Measurements from ENCODE around the gene CSDE1.

DNA sequence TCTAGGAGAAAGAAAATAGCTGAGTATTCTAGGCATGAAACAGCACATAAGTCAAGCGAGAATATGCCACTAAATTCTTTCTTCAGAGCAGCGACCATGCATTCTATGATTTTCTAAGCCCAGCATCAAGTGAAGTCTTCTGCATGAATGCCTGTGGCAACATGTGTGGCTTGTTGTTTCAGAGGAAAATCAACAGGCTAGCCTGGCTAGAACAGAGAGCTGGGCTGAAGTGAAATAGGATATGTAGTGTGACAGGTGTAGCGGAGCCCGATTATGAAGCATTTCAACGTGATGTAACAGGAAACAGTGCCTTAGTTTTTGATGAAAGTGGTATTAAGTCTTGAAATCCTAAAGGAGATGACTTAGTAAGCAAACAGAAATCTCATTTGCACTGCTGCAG is 7.0 kb downstream of the CSDE1 start:
- TF ChIP-seq, protein P1, sequence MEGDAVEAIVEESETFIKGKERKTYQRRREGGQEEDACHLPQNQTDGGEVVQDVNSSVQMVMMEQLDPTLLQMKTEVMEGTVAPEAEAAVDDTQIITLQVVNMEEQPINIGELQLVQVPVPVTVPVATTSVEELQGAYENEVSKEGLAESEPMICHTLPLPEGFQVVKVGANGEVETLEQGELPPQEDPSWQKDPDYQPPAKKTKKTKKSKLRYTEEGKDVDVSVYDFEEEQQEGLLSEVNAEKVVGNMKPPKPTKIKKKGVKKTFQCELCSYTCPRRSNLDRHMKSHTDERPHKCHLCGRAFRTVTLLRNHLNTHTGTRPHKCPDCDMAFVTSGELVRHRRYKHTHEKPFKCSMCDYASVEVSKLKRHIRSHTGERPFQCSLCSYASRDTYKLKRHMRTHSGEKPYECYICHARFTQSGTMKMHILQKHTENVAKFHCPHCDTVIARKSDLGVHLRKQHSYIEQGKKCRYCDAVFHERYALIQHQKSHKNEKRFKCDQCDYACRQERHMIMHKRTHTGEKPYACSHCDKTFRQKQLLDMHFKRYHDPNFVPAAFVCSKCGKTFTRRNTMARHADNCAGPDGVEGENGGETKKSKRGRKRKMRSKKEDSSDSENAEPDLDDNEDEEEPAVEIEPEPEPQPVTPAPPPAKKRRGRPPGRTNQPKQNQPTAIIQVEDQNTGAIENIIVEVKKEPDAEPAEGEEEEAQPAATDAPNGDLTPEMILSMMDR (IDR thresholded peaks at IDR 0.05; ENCODE audit: poor library complexity): no peak
- TF ChIP-seq EZH2 (IDR thresholded peaks at IDR 0.05; ENCODE audit: borderline replicate concordance): no peak
- no peak for TF ChIP-seq EZH2phosphoT487 (IDR thresholded peaks at IDR 0.05; ENCODE audit: low read depth, severe bottlenecking, unreplicated experiment)

Measured in hepatocyte (in vitro differentiated cells).